AG09309 (cell line): Measurements from ENCODE around the gene ARSH.
"Not testable (repeated sequence)": the region's sequence is repeated elsewhere in the genome, so short reads cannot be mapped to it uniquely, and the experiment has no call there.

ENCODE experiments used
- DNase-seq: peaks from one replicate; pipeline ENCODE4 v3.0.0-alpha.2; 2010; ENCODE audit warnings: low read depth
- H3K4me3 ChIP-seq: 2 replicates; pipeline ENCODE4 v1.5.1; 2011; ENCODE audit warnings: mild to moderate bottlenecking, low read depth, low read length, moderate library complexity; ENCODE audit not compliant: control insufficient read depth
- CTCF ChIP-seq: IDR thresholded peaks from 2 replicates; pipeline ENCODE4 v1.5.1; 2011; ENCODE audit warnings: mild to moderate bottlenecking, low read depth, low read length, inconsistent platforms; ENCODE audit not compliant: insufficient read depth, control insufficient read depth; ENCODE audit errors: missing control alignments

Gene ARSH

GRCh38 chrX:3037218-3037617, 30.9 kb downstream of the ARSH start:
- TF ChIP-seq CTCF = no peak
- no peak overlapping the region for H3K4me3 ChIP-seq
- no peak for DNase-seq

GRCh38 chrX:3044196-3044595, 37.9 kb downstream of the ARSH start:
- H3K4me3 ChIP-seq = no peak overlapping the region
- no peak for DNase-seq
- no peak for TF ChIP-seq CTCF

- no peak for DNase-seq
- no peak for TF ChIP-seq CTCF
- H3K4me3 ChIP-seq = no peak overlapping the region
These were observed 38.3 kb downstream of the ARSH start for GRCh38 chrX:3044671-3045070.

- no peak for TF ChIP-seq CTCF
- no peak overlapping the region for H3K4me3 ChIP-seq
- no peak for DNase-seq
These were observed 40.2 kb downstream of the ARSH start for GRCh38 chrX:3046253-3047240.

- not testable (repeated sequence) for H3K4me3 ChIP-seq, DNase-seq
These were observed 44.3 kb downstream of the ARSH start for GRCh38 chrX:3050523-3051175.

- DNase-seq = no peak
- no peak overlapping the region for H3K4me3 ChIP-seq
- no peak for TF ChIP-seq CTCF
These were observed 46.5 kb downstream of the ARSH start for GRCh38 chrX:3052860-3053259.

GRCh38 chrX:3066555-3066954, 60.2 kb downstream of the ARSH start:
- DNase-seq = no peak
- no peak overlapping the region for H3K4me3 ChIP-seq
- no peak for TF ChIP-seq CTCF
